Peyer's patch (tissue), 4 donors: ENCODE data around the gene SPPL3.

Source experiments
- CTCF ChIP-seq, 6 experiments: fragments of 450-650 bp in 4 of 6; fragments of 200-600 bp in 2 of 6; sonication (generic) in 1 of 6; IDR thresholded peaks; one replicate each; pipeline ENCODE4 v1.5.1; 2017 to 2019; ENCODE audit warnings: antibody characterized with exemption in 6 of 6, mild to moderate bottlenecking in 3 of 6, moderate library complexity in 1 of 6
- POLR2A ChIP-seq, 2 donors: fragments of 450-650 bp; IDR thresholded peaks; one replicate each; pipeline ENCODE4 v1.5.1; 2017; ENCODE audit warnings: antibody characterized with exemption in 2 of 2, mild to moderate bottlenecking in 2 of 2, moderate library complexity in 2 of 2

- TF ChIP-seq CTCF (IDR thresholded peaks at IDR 0.05) (no peak), POLR2A (IDR thresholded peaks at IDR 0.05) (no peak)
Measured at GRCh38 chr12:120884644-120885043, 19.5 kb downstream of the SPPL3 start.
